Type B pancreatic cell (in vitro differentiated cells): Measurements from ENCODE around the gene CPNE9. TPM values are rescaled to one million over a fixed set of nuclear protein-coding genes. Genes with fewer than 3 reads are reported as not detected.

ENCODE experiments used
- DNase-seq: peaks from one replicate; pipeline ENCODE4 v3.0.0; 2021; ENCODE audit warnings: mixed read lengths; ENCODE audit not compliant: unreplicated experiment; ENCODE audit errors: extremely low spot score
- H3K27ac Mint-ChIP-seq: 2 replicates; pipeline ENCODE4 v1.8.0; 2021; ENCODE audit warnings: mild to moderate bottlenecking, mixed read lengths
- H3K27me3 Mint-ChIP-seq: 2 replicates; pipeline ENCODE4 v1.8.0; 2021; ENCODE audit warnings: mixed read lengths
- H3K36me3 Mint-ChIP-seq: 2 replicates; pipeline ENCODE4 v1.8.0; 2021; ENCODE audit warnings: mixed read lengths
- H3K4me1 Mint-ChIP-seq: one replicate; pipeline ENCODE4 v1.8.0; 2021; ENCODE audit warnings: mixed read lengths; ENCODE audit not compliant: unreplicated experiment
- H3K4me3 Mint-ChIP-seq: 2 replicates; pipeline ENCODE4 v1.8.0; 2021; ENCODE audit warnings: mild to moderate bottlenecking, mixed read lengths
- H3K9me3 Mint-ChIP-seq: 2 replicates; pipeline ENCODE4 v1.8.0; 2021; ENCODE audit warnings: mixed read lengths
- total RNA-seq: library from RNA; stranded (reverse); gene quantifications from 2 replicates; pipeline ENCODE4 v1.2.1, GENCODE V29; 2021; ENCODE audit warnings: low replicate concordance
- TF ChIP-seq, protein P1 (sequence below): fragments of 200-600 bp; sonication (generic); conservative IDR thresholded peaks from 2 replicates; pipeline ENCODE4 v1.5.0; 2021; ENCODE audit warnings: antibody characterized with exemption, mild to moderate bottlenecking

CPNE9 gene
- total RNA-seq, 1 donor from 2014 or later = 0.34 TPM

DNA sequence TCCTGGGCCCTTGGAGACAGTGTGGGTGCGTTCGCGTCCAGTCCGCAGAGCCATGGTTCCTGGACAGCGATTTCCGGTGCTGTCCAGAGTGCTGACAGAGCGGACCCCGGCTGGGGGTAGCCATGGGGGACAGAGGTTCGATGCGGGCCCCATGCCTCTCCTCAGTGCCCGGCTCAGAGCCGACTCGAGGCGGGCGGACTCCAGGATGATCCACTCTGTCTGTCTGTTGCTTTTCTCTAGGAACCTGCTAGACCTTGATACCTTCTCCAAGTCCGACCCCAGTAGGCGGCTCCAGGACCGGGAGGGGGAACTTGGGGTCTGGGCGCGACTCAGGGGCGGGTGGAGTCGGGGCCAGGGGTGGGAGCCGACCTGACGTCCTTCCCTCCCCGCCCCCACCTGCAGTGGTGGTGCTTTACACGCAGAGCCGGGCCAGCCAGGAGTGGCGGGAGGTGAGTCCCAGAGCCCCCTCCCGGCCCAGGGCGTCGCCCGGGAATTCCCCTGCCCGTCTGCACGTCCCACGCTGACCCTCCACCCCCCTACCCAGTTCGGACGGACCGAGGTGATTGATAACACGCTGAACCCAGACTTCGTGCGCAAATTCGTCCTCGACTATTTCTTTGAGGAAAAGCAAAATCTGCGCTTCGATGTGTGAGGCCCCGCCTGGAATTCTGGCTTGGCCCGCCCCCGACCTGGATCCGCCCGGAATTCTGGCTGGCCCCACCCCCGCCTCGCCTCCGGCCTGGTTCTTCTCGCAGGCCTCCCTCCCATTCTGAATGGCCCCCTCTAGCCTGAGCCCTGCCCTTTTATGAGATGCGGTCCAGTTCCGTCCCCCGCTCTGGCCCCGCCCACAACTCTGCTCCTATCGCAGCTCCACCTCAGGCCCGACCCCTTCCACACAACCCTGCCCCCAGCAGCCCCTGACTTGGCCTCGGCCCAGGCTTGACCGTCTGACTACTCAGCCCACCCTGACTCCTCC lies 1.0 kb downstream of the CPNE9 start:
- DNase-seq = peak; percentile 75
- Mint-ChIP-seq H3K36me3 (peaks cover 6% of the 10 kb centered on the region), H3K4me3 (peak overlapping the region; percentile 79), H3K9me3 (no peaks in the 10 kb centered on the region), H3K4me1 (no peaks in the 10 kb centered on the region), H3K27me3 (peaks cover 50% of the 10 kb centered on the region), H3K27ac (no peak overlapping the region)
- TF ChIP-seq, protein P1, sequence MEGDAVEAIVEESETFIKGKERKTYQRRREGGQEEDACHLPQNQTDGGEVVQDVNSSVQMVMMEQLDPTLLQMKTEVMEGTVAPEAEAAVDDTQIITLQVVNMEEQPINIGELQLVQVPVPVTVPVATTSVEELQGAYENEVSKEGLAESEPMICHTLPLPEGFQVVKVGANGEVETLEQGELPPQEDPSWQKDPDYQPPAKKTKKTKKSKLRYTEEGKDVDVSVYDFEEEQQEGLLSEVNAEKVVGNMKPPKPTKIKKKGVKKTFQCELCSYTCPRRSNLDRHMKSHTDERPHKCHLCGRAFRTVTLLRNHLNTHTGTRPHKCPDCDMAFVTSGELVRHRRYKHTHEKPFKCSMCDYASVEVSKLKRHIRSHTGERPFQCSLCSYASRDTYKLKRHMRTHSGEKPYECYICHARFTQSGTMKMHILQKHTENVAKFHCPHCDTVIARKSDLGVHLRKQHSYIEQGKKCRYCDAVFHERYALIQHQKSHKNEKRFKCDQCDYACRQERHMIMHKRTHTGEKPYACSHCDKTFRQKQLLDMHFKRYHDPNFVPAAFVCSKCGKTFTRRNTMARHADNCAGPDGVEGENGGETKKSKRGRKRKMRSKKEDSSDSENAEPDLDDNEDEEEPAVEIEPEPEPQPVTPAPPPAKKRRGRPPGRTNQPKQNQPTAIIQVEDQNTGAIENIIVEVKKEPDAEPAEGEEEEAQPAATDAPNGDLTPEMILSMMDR = no peak

DNA sequence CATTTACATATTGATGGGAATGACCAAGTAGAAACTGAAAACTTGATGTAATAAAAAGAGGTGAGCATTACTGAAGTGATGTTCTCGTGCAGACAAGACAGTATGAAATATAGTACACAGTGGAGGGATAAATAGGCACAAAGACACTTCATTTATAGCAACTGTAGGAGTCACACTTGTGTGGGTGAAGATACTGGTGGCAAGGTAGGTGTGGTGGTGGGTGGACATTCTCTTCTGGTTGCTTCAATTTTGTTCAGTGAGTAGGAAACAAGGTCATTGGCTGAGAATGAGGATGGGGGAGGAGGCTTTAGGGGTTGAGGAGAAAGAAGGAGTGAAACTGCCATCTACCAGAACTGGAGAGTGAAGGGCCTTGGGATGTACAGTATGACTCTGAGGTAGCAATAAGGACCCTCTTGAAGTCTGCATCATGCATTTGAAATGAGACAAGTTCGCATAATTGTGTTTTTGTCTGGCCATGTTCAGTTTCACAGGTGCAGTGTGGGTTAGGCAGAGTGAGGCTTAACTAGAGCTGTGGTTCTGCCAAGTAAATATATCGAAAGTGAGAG lies 6.6 kb downstream of the CPNE9 start:
- H3K27ac Mint-ChIP-seq = no peak overlapping the region
- TF ChIP-seq, protein P1 = no peak
- H3K4me1 Mint-ChIP-seq = no peaks in the 10 kb centered on the region
- no peak overlapping the region for H3K4me3 Mint-ChIP-seq
- no peaks in the 10 kb centered on the region for H3K9me3 Mint-ChIP-seq
- no peaks in the 10 kb centered on the region for H3K36me3 Mint-ChIP-seq
- H3K27me3 Mint-ChIP-seq = peaks cover 59% of the 10 kb centered on the region
- DNase-seq = no peak

DNA sequence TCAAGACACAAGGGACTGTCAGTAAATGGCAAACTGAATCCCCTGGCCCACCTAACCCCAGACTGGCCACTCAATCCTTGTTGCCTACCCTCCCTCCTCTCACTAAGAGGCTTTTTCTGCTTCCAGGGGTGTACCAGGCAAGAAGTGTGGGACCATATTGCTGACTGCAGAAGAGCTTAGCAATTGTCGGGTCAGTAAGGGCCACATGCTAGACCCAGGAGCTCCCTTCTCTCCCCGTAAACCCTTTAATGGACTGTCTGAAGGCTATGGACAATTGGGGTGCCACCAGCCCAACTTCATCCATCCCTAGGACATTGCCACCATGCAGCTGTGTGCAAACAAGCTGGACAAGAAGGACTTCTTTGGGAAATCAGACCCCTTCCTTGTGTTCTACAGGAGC lies 8.8 kb downstream of the CPNE9 start:
- TF ChIP-seq, protein P1 = no peak

DNA sequence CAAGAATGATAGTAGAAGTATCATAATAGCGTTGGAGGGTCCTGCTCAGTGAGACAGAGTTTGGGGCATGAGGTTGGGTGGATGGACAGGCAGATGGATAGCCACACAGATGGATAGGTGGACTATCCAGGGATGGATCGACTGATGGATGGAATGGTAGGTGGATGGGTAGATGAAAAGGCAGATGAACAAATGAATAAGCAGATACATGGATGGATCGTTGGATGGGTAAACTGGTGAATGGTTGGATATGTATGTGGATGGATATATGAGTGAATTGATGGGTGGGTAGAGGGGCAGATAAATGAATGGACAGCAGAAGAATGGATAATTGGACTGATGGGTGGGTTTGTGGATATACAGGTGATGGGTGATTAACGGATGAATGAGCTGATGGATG lies 9.5 kb downstream of the CPNE9 start:
- Mint-ChIP-seq H3K36me3 (no peaks in the 10 kb centered on the region), H3K27ac (no peak overlapping the region), H3K9me3 (no peaks in the 10 kb centered on the region), H3K4me3 (no peak overlapping the region), H3K4me1 (no peaks in the 10 kb centered on the region), H3K27me3 (peaks cover 58% of the 10 kb centered on the region)
- TF ChIP-seq, protein P1 = no peak
- no peak for DNase-seq

More for the DNA sequence above, 8.8 kb downstream of the CPNE9 start:
- DNase-seq = no peak
- no peaks in the 10 kb centered on the region for H3K36me3 Mint-ChIP-seq
- H3K9me3 Mint-ChIP-seq = no peaks in the 10 kb centered on the region
- H3K4me3 Mint-ChIP-seq = no peak overlapping the region
- no peaks in the 10 kb centered on the region for H3K4me1 Mint-ChIP-seq
- H3K27me3 Mint-ChIP-seq = peaks cover 54% of the 10 kb centered on the region
- H3K27ac Mint-ChIP-seq = no peak overlapping the region

DNA sequence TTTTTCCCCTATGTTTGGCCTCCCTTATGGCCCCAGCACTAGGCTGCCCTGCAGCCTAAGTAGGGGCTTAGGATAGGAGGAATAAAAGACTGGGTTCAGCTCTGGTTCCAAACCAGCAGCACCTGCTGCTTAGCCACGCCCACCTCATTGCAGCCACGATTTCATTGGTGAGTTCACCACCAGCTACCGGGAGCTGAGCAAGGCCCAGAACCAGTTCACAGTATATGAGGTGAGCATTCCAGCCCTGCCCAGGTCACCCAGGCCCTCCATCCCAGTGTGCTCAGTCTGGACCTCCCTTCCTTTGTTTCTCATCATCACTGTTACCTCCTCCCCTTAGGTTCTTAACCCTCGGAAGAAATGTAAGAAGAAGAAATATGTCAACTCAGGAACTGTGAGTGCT lies 11.5 kb downstream of the CPNE9 start:
- DNase-seq = no peak
- no peaks in the 10 kb centered on the region for H3K4me1 Mint-ChIP-seq
- H3K36me3 Mint-ChIP-seq = no peaks in the 10 kb centered on the region
- TF ChIP-seq, protein P1 = no peak
- no peak overlapping the region for H3K4me3 Mint-ChIP-seq
- H3K9me3 Mint-ChIP-seq = no peaks in the 10 kb centered on the region
- peaks cover 58% of the 10 kb centered on the region for H3K27me3 Mint-ChIP-seq
- no peak overlapping the region for H3K27ac Mint-ChIP-seq
